ENCODE data around the gene YJU2. TPM values are rescaled to one million over a fixed set of nuclear protein-coding genes. Genes with fewer than 3 reads are reported as not detected.

Gene YJU2
- 12.9 and 16.4 TPM in 2 replicates for total RNA-seq

DNA sequence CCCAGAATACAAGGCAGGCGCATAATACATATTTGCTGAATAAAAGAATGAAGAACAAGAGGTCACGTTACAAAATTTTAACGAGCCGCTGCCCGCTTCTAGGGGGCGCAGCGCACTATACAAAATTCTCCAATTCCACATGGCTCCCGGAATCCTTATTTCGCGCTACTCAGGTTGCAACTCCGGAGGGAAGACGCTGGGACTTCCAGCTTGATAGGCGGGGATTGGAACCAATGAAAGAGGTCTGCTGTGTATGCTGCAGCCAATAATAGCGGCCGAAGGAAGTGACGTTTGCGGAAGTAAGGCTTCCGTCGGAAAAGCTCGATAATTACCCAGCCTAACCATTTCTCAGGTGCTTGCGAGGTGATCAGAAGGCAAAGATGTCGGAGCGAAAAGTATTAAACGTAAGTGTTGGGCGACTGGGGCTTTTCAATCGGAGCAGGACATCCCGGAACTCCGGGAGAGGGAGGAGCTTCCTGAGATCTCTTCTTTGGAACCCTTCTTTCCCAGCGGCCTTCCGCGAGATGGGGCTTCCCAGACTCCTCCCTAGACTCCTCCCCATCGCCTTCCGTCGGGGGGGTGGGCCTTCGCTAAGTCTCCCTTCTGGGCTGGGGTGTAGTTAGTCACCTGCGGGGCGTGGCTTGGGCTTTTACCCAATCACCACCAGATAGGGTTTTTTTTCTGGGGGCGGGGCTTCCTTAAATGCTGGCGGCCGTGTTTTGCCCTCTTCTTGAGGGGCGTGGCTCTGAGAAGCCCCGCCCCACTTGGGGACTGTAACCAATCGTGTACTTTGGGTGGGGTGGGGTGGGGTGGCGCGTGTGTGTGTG, at the start of gene YJU2:
YJU2 (plus strand) TSS at position 314 of the 827 bp plus-strand sequence; CDS start at position 381, 67 bp downstream.

DNA sequence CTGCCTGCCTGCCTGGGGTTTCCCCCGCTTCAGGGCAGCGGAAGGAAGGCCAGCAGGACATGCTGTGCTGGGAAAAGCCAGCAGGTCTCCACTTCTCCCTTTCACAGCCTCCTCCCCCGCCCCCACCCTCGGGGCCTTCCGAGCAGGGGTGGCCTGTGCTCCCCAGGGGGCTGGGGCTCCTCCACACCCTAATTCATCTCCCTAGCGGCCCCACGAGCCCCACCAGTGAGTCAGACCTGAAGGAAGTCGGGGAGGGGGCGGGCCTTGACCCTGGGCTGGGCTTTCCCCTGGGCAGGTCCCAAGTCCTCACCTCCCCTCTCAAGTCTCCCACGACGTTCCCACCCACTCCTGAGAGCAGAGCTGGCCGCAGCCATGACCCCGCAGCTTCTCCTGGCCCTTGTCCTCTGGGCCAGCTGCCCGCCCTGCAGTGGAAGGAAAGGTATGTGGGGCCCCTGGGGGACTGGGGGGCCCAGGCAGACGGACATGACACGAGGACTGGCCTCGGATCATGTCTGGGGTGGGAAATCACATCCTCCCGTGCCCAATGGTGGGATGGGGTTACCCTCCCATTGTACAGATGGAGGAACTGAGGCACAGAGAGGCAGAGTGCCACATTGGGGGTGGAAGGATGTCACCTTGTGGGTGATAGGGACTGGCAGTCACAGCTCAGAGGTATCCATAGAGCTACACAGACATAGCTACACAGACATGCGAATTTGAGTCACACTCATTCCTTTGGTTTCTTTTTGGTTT, 17.5 kb upstream of the YJU2 start, which contains the start of gene EBI3:
EBI3 (plus strand) TSS at position 345 of the 753 bp plus-strand sequence; CDS start at position 373, 28 bp downstream.

DNA sequence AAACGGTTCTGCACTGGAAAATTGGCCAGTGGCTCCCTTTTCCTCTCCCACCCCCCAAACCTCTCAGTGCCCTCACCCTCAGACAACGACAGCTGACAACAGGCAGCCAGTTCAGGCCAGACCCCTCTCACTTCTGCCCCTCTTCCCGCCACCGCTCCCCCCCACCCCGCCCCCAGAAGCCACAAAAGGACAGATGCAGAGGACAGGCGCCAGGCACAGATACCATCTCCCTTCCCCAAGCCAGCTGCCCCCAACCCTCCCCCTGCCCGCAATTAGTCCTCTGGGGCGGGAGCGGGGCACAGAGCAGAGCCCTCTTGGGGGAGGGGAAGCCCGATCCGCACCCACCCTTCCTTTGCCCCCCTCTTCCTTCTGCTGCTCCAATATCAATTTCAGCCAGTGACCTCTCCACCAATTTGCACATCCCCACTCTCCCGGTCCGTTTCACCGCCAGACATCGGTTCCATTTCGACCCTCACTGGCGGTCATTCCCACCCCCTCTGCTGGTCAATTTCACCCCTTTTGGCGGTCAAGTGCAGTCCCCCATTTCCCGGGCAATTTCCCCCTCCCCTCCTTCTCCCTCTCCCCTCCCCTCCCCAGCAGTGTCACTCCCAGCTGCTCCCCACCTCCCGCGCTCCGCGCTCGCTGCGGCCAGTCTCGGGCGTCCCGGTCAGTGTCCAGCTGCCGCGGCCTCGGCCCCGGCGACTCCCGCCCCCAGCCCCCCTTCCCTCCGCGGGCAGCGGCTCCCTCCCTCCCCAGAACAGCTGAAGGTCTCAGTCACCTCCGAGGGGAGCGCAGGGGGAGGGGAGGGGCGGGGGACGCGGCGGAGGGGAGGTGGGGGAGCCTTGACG, 31.8 kb downstream of the YJU2 start, which contains the start of gene SHD:
SHD (plus strand) TSS at position 848 of the 848 bp plus-strand sequence. CDS start 798 bp downstream, outside the sequence.

DNA sequence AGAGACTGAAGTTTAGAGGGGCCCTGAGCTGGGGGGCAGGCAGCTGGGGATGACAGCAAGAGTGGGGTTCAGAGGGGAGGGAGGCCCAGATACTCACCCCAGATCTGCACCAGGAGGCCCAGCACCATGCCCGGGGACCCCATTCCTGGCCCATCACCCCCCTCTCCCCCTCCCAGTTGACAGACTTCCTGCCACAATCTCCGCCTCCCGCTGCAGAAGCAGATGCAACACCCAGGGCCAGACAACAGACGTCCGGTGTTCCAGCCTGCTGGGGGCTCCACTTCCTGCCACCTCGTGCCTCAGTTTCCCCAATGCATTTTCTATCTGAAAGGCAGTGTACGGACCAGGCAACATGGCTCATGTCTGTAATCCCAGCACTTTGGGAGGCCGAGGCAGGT, 55.4 kb downstream of the YJU2 start, which contains the start of gene TMIGD2:
TMIGD2 (minus strand) TSS at position 147 of the 398 bp plus-strand sequence; CDS start at position 143, 4 bp downstream.

DNA sequence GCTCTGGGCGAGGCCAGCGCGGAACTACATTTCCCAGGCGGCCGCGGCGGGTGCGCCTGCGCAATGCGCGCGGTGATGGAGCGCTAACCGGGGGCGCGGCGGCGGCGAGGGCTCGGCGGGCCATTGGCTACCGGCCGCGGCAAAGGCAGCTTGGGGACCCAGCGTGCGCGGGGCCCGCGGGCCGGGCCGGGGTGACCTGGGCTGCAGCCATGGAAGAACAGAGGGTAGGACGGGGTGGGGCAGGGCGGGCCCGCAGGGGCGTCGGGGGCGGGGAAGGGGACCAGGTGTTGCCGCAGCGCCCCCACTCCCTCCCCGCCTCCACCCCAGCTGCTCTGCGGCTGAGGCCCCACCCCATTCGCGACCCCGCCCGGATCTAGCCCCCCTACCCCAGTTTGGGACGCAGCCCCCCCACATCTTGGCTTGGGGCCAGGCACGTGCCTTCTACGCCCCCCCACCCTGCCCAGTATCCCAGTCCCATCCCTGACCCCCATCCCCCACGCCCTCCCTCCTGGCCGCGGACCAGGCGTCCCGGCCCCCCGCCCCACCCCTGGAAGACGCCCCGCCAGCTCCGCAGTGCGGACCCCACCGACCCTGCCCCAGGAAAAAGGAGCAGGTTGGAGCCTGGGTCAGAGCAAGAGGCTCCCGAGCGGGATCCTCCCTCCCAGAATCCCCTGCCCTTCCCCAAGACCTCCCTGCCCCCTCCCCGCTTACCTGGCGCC, 57.8 kb downstream of the YJU2 start, which contains the start of gene FSD1:
FSD1 (plus strand) TSS at position 61 of the 719 bp plus-strand sequence; CDS start at position 210, 149 bp downstream.

Other genes with a start within 250 kb of the YJU2 start
- 9.8 and 13.6 TPM in 2 replicates for gene PIAS4, start 239.3 kb upstream of the YJU2 start, total RNA-seq
- gene ZBTB7A, start 180.2 kb upstream of the YJU2 start, total RNA-seq, result 13.1 and 17.9 TPM in 2 replicates
- 192 and 263 TPM in 2 replicates for gene MAP2K2, start 123.0 kb upstream of the YJU2 start, total RNA-seq
- under 0.01 TPM in 1 of 2 replicates, not detected in the other for gene CREB3L3, start 93.4 kb upstream of the YJU2 start, total RNA-seq
- 11.6 and 12.1 TPM in 2 replicates for gene SIRT6, start 64.5 kb upstream of the YJU2 start, total RNA-seq
- 2.4 and 4.4 TPM in 2 replicates for gene ANKRD24, start 64.4 kb upstream of the YJU2 start, total RNA-seq
- gene EBI3, start 17.6 kb upstream of the YJU2 start, total RNA-seq, result 0.16 TPM in 1 of 2 replicates, not detected in the other
- not detected in 2 replicates for gene SHD, start 32.2 kb downstream of the YJU2 start, total RNA-seq
- gene TMIGD2, start 55.3 kb downstream of the YJU2 start, total RNA-seq, result not detected in 2 replicates
- 11.3 and 14.9 TPM in 2 replicates for gene FSD1, start 57.5 kb downstream of the YJU2 start, total RNA-seq
- gene STAP2, start 91.7 kb downstream of the YJU2 start, total RNA-seq, result 6.6 and 6.7 TPM in 2 replicates
- gene MPND, start 96.5 kb downstream of the YJU2 start, total RNA-seq, result 8.2 and 8.8 TPM in 2 replicates
- gene SH3GL1, start 153.5 kb downstream of the YJU2 start, total RNA-seq, result 25.2 and 31.7 TPM in 2 replicates
- 3.7 and 6.0 TPM in 2 replicates for gene CHAF1A, start 155.6 kb downstream of the YJU2 start, total RNA-seq
- 138 and 176 TPM in 2 replicates for gene UBXN6, start 210.7 kb downstream of the YJU2 start, total RNA-seq
- 59.6 and 82.7 TPM in 2 replicates for gene HDGFL2, start 225.2 kb downstream of the YJU2 start, total RNA-seq